A549 (cell line): ENCODE measurements around the gene ITGA11. TPM values are rescaled to one million over a fixed set of nuclear protein-coding genes. Genes with fewer than 3 reads are reported as not detected.
"Not testable (repeated sequence)": the region's sequence is repeated elsewhere in the genome, so short reads cannot be mapped to it uniquely, and the experiment has no call there.

ENCODE experiments used
- ATAC-seq, 2 experiments: fragments of 200-7000 bp in 1 of 2; fragments of >200 bp in 1 of 2; cut with Nextera tagmentation in 1 of 2; cut with Tn5 transposase in 1 of 2; 3 replicates each; pipeline versions ENCODE4 v1.8.0 to v1.9.1; 2018 to 2020; ENCODE audit warnings: mild to moderate bottlenecking in 1 of 2, moderate library complexity in 1 of 2
- CTCF ChIA-PET: fragments of 300-600 bp; sonication (Branson Sonifier 250); formaldehyde crosslinking; extraction: SDS; loops from one replicate; lab custom pipeline; 2021; ENCODE audit warnings: antibody characterized with exemption, inconsistent platforms; lab: Yijun Ruan, JAX
- POLR2A ChIA-PET: fragments of 350-600 bp; formaldehyde crosslinking; extraction: SDS; loops from one replicate; lab custom pipeline; 2021; ENCODE audit warnings: antibody characterized with exemption, inconsistent platforms; lab: Yijun Ruan, JAX
- DNase-seq, 2 experiments: peaks; one replicate each; pipeline versions ENCODE4 v3.0.0 to v3.0.0-alpha.2; 2011 to 2016; ENCODE audit warnings: low read depth in 1 of 2, low spot score in 1 of 2
- FAIRE-seq: peaks from 2 replicates; lab custom pipeline; 2011; peaks lifted over from hg19 to GRCh38; lab: Jason Lieb, UNC
- H3K27ac ChIP-seq, 2 experiments: fragments of >200 bp; sonication (Bioruptor Twin); formaldehyde crosslinking; 3 replicates each; pipeline ENCODE4 v1.5.1; 2016 to 2017
- H3K4me1 ChIP-seq: fragments of >200 bp; sonication (Bioruptor Twin); formaldehyde crosslinking; 3 replicates; pipeline ENCODE4 v1.6.1; 2016
- H3K4me2 ChIP-seq: fragments of >200 bp; sonication (Bioruptor Twin); formaldehyde crosslinking; 3 replicates; pipeline ENCODE4 v1.6.1; 2016
- H3K4me3 ChIP-seq: fragments of >200 bp; sonication (Bioruptor Twin); formaldehyde crosslinking; 3 replicates; pipeline ENCODE4 v1.5.1; 2016
- H3K9me3 ChIP-seq: fragments of >200 bp; sonication (Bioruptor Twin); formaldehyde crosslinking; 3 replicates; pipeline ENCODE4 v1.6.1; 2016
- CBX2 ChIP-seq: fragments of 200-600 bp; sonication (generic); IDR thresholded peaks from 2 replicates; pipeline ENCODE4 v1.6.1; 2016; ENCODE audit warnings: low read depth, mild to moderate bottlenecking, borderline replicate concordance
- ESRRA ChIP-seq: fragments of 150-350 bp; IDR thresholded peaks from 2 replicates; pipeline ENCODE4 v1.6.1; 2014; ENCODE audit warnings: mild to moderate bottlenecking, low read length, borderline replicate concordance
- HDAC2 ChIP-seq: fragments of 200-600 bp; sonication (generic); IDR thresholded peaks from 2 replicates; pipeline ENCODE4 v1.6.1; 2016
- HOXB13 ChIP-seq: fragments of 250-450 bp; sonication (Bioruptor Pico); IDR thresholded peaks from 2 replicates; pipeline ENCODE4 v1.5.0; 2020; ENCODE audit warnings: low read depth, mild to moderate bottlenecking, moderate library complexity
- JUN ChIP-seq, 2 experiments: fragments of >200 bp; sonication (Bioruptor Twin); formaldehyde crosslinking; IDR thresholded peaks; 2 replicates in 1 of 2; 3 replicates in 1 of 2; pipeline ENCODE4 v1.6.1; 2016 to 2017
- MAFK ChIP-seq: fragments of 450-650 bp; IDR thresholded peaks from 2 replicates; pipeline ENCODE4 v1.6.1; 2014; ENCODE audit not compliant: partially characterized antibody
- NR3C1 ChIP-seq: fragments of >200 bp; sonication (Bioruptor Twin); formaldehyde crosslinking; IDR thresholded peaks from 3 replicates; pipeline ENCODE4 v1.6.1; 2017
- RFX5 ChIP-seq: fragments of 450-650 bp; IDR thresholded peaks from 2 replicates; pipeline ENCODE4 v1.7.1; 2014; ENCODE audit warnings: antibody characterized with exemption, mild to moderate bottlenecking, moderate library complexity
- TP53 ChIP-seq: fragments of 250-450 bp; sonication (Bioruptor Pico); IDR thresholded peaks from 2 replicates; pipeline ENCODE4 v1.5.0; 2021; ENCODE audit warnings: mild to moderate bottlenecking, moderate library complexity
- ZFP36 ChIP-seq: fragments of 450-650 bp; IDR thresholded peaks from 2 replicates; pipeline ENCODE4 v1.6.1; 2014; ENCODE audit warnings: borderline replicate concordance; ENCODE audit not compliant: partially characterized antibody
- WGBS: methylation state at CpG from one replicate; pipeline ENCODE4 v1.1.6; 2017; ENCODE audit errors: missing lambda C conversion rate; 5-methylcytosine and 5-hydroxymethylcytosine counted together
- polyA plus RNA-seq, 4 experiments: library from polyadenylated mRNA; depleted of rRNA in 3 of 4; stranded (reverse); fragments of >200 nt; fragmentation: RNase III in 1 of 4; extraction: RNeasy Plus Mini Kit Qiagen cat#74134 plus additional on column Dnase treatment in 1 of 4; gene quantifications; 2 replicates in 3 of 4; 3 replicates in 1 of 4; pipeline ENCODE4 v1.2.3, GENCODE V29; 2011 to 2017

Gene ITGA11
- polyA plus RNA-seq, 2 of the 4 experiments (the other 2 are of a cell fraction) = 8.3 to 17.2 TPM

- 91% methylated on average over 7 of the region's 7 CpGs for WGBS
- FAIRE-seq (no peak), ATAC-seq (no peak), DNase-seq (no peak)
- Histone ChIP-seq H3K4me3 (no peak overlapping the region), H3K27ac (peak overlapping the region in 1 of 2 experiments; percentile 3; a peak in 1 of 6 replicates), H3K9me3 (no peaks in the 10 kb centered on the region), H3K4me1 (peaks cover 42% of the 10 kb centered on the region), H3K4me2 (no peak overlapping the region)
- TF ChIP-seq ESRRA (no peak), JUN (IDR thresholded peaks at IDR 0.05) (no peak), RFX5 (no peak), TP53 (CRISPR knock-in tag) (no peak), CBX2 (no peak)
- POLR2A ChIA-PET = no interaction called here
- CTCF ChIA-PET = interaction anchor here (1.3 to 2.5 kb wide), 2 partner anchors 23 to 125 kb away, joined by 3 to 7 read pairs; no protein-coding TSS in a partner anchor
Observed at GRCh38 chr15:68424754-68425390, 7.1 kb downstream of the ITGA11 start.

GRCh38 chr15:68423359-68424296 lies 8.3 kb downstream of the ITGA11 start:
- 78% methylated on average over 10 of the region's 10 CpGs for WGBS
- peak overlapping the region in 1 of 2 experiments; percentile 25; a peak in 1 of 6 replicates for H3K27ac ChIP-seq
- no peak overlapping the region for H3K4me2 ChIP-seq
- H3K4me3 ChIP-seq = no peak overlapping the region
- ATAC-seq = no peak
- H3K4me1 ChIP-seq = peaks cover 54% of the 10 kb centered on the region
- H3K9me3 ChIP-seq = no peaks in the 10 kb centered on the region
- POLR2A ChIA-PET = interaction anchor here (1.2 kb wide), 1 partner anchor 25 kb away, joined by 3 read pairs; no protein-coding TSS in a partner anchor
- no peak for DNase-seq
- TF ChIP-seq NR3C1 = no peak
- FAIRE-seq = no peak
- CTCF ChIA-PET = interaction anchor here (0.5 to 2.0 kb wide), 5 partner anchors 8 to 209 kb away, joined by 3 to 7 read pairs (median 3); no protein-coding TSS in a partner anchor

GRCh38 chr15:68422403-68423145 lies 9.4 kb downstream of the ITGA11 start:
- not testable (repeated sequence) for FAIRE-seq, H3K4me2 ChIP-seq, H3K4me3 ChIP-seq, ATAC-seq, DNase-seq, H3K9me3 ChIP-seq
- ChIA-PET CTCF (interaction anchor here (2.0 kb wide), 1 partner anchor 128 kb away, joined by 7 read pairs; no protein-coding TSS in a partner anchor), POLR2A (interaction anchor here (1.2 kb wide), 1 partner anchor 26 kb away, joined by 3 read pairs; no protein-coding TSS in a partner anchor)
- H3K27ac ChIP-seq = peak overlapping the region; percentile 79 to 82
- peaks cover 54% of the 10 kb centered on the region for H3K4me1 ChIP-seq
- TF ChIP-seq ZFP36 = peak; percentile 72
- WGBS = 90% methylated on average over 5 of the region's 5 CpGs

GRCh38 chr15:68421798-68422402 lies 10.1 kb downstream of the ITGA11 start:
- no peak for FAIRE-seq
- 0 out of 3 replicates have a peak overlapping the region, but pooled peaks have one; percentile 17 for H3K4me3 ChIP-seq
- no peak for DNase-seq
- TF ChIP-seq MAFK (no peak), TP53 (CRISPR knock-in tag) (no peak), HDAC2 (no peak), HOXB13 (CRISPR knock-in tag) (no peak)
- TF ChIP-seq, all 56 proteins: peak for 0
- POLR2A ChIA-PET = no interaction called here
- H3K9me3 ChIP-seq = no peaks in the 10 kb centered on the region
- peak overlapping the region; percentile 79 to 82 for H3K27ac ChIP-seq
- 78% methylated on average over 14 of the region's 14 CpGs for WGBS
- H3K4me1 ChIP-seq = peaks cover 52% of the 10 kb centered on the region
- ATAC-seq = 0 out of 6 replicates have a peak, but pooled peaks of 1 of the 2 experiments have one; percentile 7
- H3K4me2 ChIP-seq = peak overlapping the region; percentile 67
- CTCF ChIA-PET = interaction anchor here (1.0 kb wide), 1 partner anchor 10 kb away, joined by 3 read pairs; no protein-coding TSS in a partner anchor
